Activated T-helper 17 cell treated with anti-CD3 and anti-CD28 coated beads, Interleukin-2, amount 50 U/mL, for 72 hours (primary cell): ENCODE results near the gene FAM3D. TPM values are rescaled to one million over a fixed set of nuclear protein-coding genes. Genes with fewer than 3 reads are reported as not detected.
"Not testable (repeated sequence)": the region's sequence is repeated elsewhere in the genome, so short reads cannot be mapped to it uniquely, and the experiment has no call there.

Source experiments
- ATAC-seq: fragments of 150-1000 bp; cut with Tn5 transposase; replicated peaks from 2 replicates; pipeline ENCODE4 v1.10.0; 2021; ENCODE audit warnings: mild to moderate bottlenecking, moderate library complexity
- H3K27ac Mint-ChIP-seq: one replicate; pipeline ENCODE4 v1.8.0; 2022; ENCODE audit warnings: mixed read lengths
- H3K27me3 Mint-ChIP-seq: one replicate; pipeline ENCODE4 v1.8.0; 2022; ENCODE audit warnings: mixed read lengths
- H3K36me3 Mint-ChIP-seq: one replicate; pipeline ENCODE4 v1.8.0; 2022; ENCODE audit warnings: low read depth, mild to moderate bottlenecking, mixed read lengths
- H3K4me1 Mint-ChIP-seq: one replicate; pipeline ENCODE4 v1.8.0; 2022; ENCODE audit warnings: mixed read lengths
- H3K4me3 Mint-ChIP-seq: one replicate; pipeline ENCODE4 v1.8.0; 2022; ENCODE audit warnings: mild to moderate bottlenecking, mixed read lengths
- H3K9me3 Mint-ChIP-seq: one replicate; pipeline ENCODE4 v1.8.0; 2022; ENCODE audit warnings: mixed read lengths
- total RNA-seq, 2 donors: library from RNA; stranded (reverse); gene quantifications; one replicate each; pipeline ENCODE4 v1.2.3, GENCODE V29; 2022

The FAM3D gene
- total RNA-seq, 2 donors from 2014 or later, result not detected

- H3K9me3 Mint-ChIP-seq, result peaks cover 3% of the 10 kb centered on the region
- H3K4me3 Mint-ChIP-seq, result no peak overlapping the region
- H3K4me1 Mint-ChIP-seq, result no peaks in the 10 kb centered on the region
- no peaks in the 10 kb centered on the region for H3K36me3 Mint-ChIP-seq
- H3K27me3 Mint-ChIP-seq, result peaks cover 14% of the 10 kb centered on the region
- no peak for ATAC-seq
- H3K27ac Mint-ChIP-seq, result no peak overlapping the region
These were observed 27.6 kb upstream of the FAM3D start for GRCh38 chr3:58693940-58694850.

GRCh38 chr3:58692484-58692883 is 25.9 kb upstream of the FAM3D start:
- Mint-ChIP-seq H3K27ac (no peak overlapping the region), H3K9me3 (peaks cover 3% of the 10 kb centered on the region), H3K36me3 (no peaks in the 10 kb centered on the region), H3K4me1 (no peaks in the 10 kb centered on the region), H3K27me3 (peaks cover 22% of the 10 kb centered on the region), H3K4me3 (no peak overlapping the region)
- ATAC-seq, result no peak

- no peaks in the 10 kb centered on the region for H3K36me3 Mint-ChIP-seq
- peaks cover 22% of the 10 kb centered on the region for H3K27me3 Mint-ChIP-seq
- H3K27ac Mint-ChIP-seq, result no peak overlapping the region
- ATAC-seq, result no peak
- H3K9me3 Mint-ChIP-seq, result peaks cover 3% of the 10 kb centered on the region
- no peak overlapping the region for H3K4me3 Mint-ChIP-seq
- no peaks in the 10 kb centered on the region for H3K4me1 Mint-ChIP-seq
These were observed 25.4 kb upstream of the FAM3D start for GRCh38 chr3:58691997-58692396.

GRCh38 chr3:58690490-58690889 is 23.9 kb upstream of the FAM3D start:
- H3K4me3 Mint-ChIP-seq, result no peak overlapping the region
- H3K36me3 Mint-ChIP-seq, result no peaks in the 10 kb centered on the region
- ATAC-seq, result no peak

GRCh38 chr3:58688574-58688973 is 22.0 kb upstream of the FAM3D start:
- Mint-ChIP-seq H3K36me3 (no peaks in the 10 kb centered on the region), H3K27me3 (peaks cover 26% of the 10 kb centered on the region)
- no peak for ATAC-seq

More at GRCh38 chr3:58690490-58690889, 23.9 kb upstream of the FAM3D start:
- no peak overlapping the region for H3K27ac Mint-ChIP-seq
- no peaks in the 10 kb centered on the region for H3K4me1 Mint-ChIP-seq
- H3K9me3 Mint-ChIP-seq, result peaks cover 3% of the 10 kb centered on the region
- peaks cover 27% of the 10 kb centered on the region for H3K27me3 Mint-ChIP-seq

GRCh38 chr3:58686847-58687246 is 20.3 kb upstream of the FAM3D start:
- ATAC-seq, result no peak
- Mint-ChIP-seq H3K36me3 (no peaks in the 10 kb centered on the region), H3K4me1 (no peaks in the 10 kb centered on the region), H3K9me3 (peaks cover 5% of the 10 kb centered on the region), H3K4me3 (no peak overlapping the region), H3K27me3 (peaks cover 29% of the 10 kb centered on the region), H3K27ac (no peak overlapping the region)

More at GRCh38 chr3:58688574-58688973, 22.0 kb upstream of the FAM3D start:
- H3K4me3 Mint-ChIP-seq, result no peak overlapping the region
- peaks cover 6% of the 10 kb centered on the region for H3K9me3 Mint-ChIP-seq
- no peaks in the 10 kb centered on the region for H3K4me1 Mint-ChIP-seq
- no peak overlapping the region for H3K27ac Mint-ChIP-seq

GRCh38 chr3:58685641-58686040 is 19.1 kb upstream of the FAM3D start:
- Mint-ChIP-seq H3K4me1 (no peaks in the 10 kb centered on the region), H3K27me3 (peaks cover 29% of the 10 kb centered on the region), H3K4me3 (no peak overlapping the region), H3K27ac (no peak overlapping the region), H3K36me3 (no peaks in the 10 kb centered on the region), H3K9me3 (peaks cover 3% of the 10 kb centered on the region)
- no peak for ATAC-seq

- no peaks in the 10 kb centered on the region for H3K36me3 Mint-ChIP-seq
- ATAC-seq, result peak; percentile 63
- peaks cover 23% of the 10 kb centered on the region for H3K27me3 Mint-ChIP-seq
These were observed 16.9 kb upstream of the FAM3D start for GRCh38 chr3:58683466-58683865.

GRCh38 chr3:58683001-58683458 is 16.5 kb upstream of the FAM3D start:
- Mint-ChIP-seq H3K4me3 (no peak overlapping the region), H3K4me1 (no peaks in the 10 kb centered on the region), H3K27me3 (peaks cover 22% of the 10 kb centered on the region), H3K9me3 (peaks cover 3% of the 10 kb centered on the region), H3K27ac (no peak overlapping the region), H3K36me3 (no peaks in the 10 kb centered on the region)
- ATAC-seq, result peak; percentile 45

More at GRCh38 chr3:58683466-58683865, 16.9 kb upstream of the FAM3D start:
- no peak overlapping the region for H3K27ac Mint-ChIP-seq
- H3K9me3 Mint-ChIP-seq, result peaks cover 3% of the 10 kb centered on the region
- H3K4me3 Mint-ChIP-seq, result no peak overlapping the region
- no peaks in the 10 kb centered on the region for H3K4me1 Mint-ChIP-seq

GRCh38 chr3:58681863-58682262 is 15.3 kb upstream of the FAM3D start:
- H3K27me3 Mint-ChIP-seq, result peaks cover 22% of the 10 kb centered on the region
- H3K36me3 Mint-ChIP-seq, result no peaks in the 10 kb centered on the region
- peak; percentile 50 for ATAC-seq
- no peaks in the 10 kb centered on the region for H3K4me1 Mint-ChIP-seq
- H3K9me3 Mint-ChIP-seq, result peaks cover 3% of the 10 kb centered on the region
- H3K27ac Mint-ChIP-seq, result no peak overlapping the region
- no peak overlapping the region for H3K4me3 Mint-ChIP-seq

GRCh38 chr3:58680879-58681525 is 14.4 kb upstream of the FAM3D start:
- H3K4me3 Mint-ChIP-seq, result no peak overlapping the region
- no peak for ATAC-seq
- no peak overlapping the region for H3K27ac Mint-ChIP-seq
- H3K9me3 Mint-ChIP-seq, result peaks cover 3% of the 10 kb centered on the region
- no peaks in the 10 kb centered on the region for H3K4me1 Mint-ChIP-seq
- no peaks in the 10 kb centered on the region for H3K36me3 Mint-ChIP-seq
- H3K27me3 Mint-ChIP-seq, result peaks cover 20% of the 10 kb centered on the region

GRCh38 chr3:58679974-58680666 is 13.5 kb upstream of the FAM3D start:
- peaks cover 4% of the 10 kb centered on the region for H3K9me3 Mint-ChIP-seq
- ATAC-seq, result no peak
- no peaks in the 10 kb centered on the region for H3K4me1 Mint-ChIP-seq
- H3K36me3 Mint-ChIP-seq, result no peaks in the 10 kb centered on the region
- H3K27me3 Mint-ChIP-seq, result peaks cover 22% of the 10 kb centered on the region
- no peak overlapping the region for H3K27ac Mint-ChIP-seq
- H3K4me3 Mint-ChIP-seq, result no peak overlapping the region

GRCh38 chr3:58679446-58679845 is 12.9 kb upstream of the FAM3D start:
- peaks cover 4% of the 10 kb centered on the region for H3K9me3 Mint-ChIP-seq
- H3K4me3 Mint-ChIP-seq, result no peak overlapping the region
- ATAC-seq, result no peak
- H3K4me1 Mint-ChIP-seq, result no peaks in the 10 kb centered on the region
- no peaks in the 10 kb centered on the region for H3K36me3 Mint-ChIP-seq
- no peak overlapping the region for H3K27ac Mint-ChIP-seq
- peaks cover 21% of the 10 kb centered on the region for H3K27me3 Mint-ChIP-seq

GRCh38 chr3:58678177-58678970 is 11.8 kb upstream of the FAM3D start:
- peaks cover 21% of the 10 kb centered on the region for H3K27me3 Mint-ChIP-seq
- H3K4me1 Mint-ChIP-seq, ATAC-seq, H3K27ac Mint-ChIP-seq, H3K4me3 Mint-ChIP-seq, H3K36me3 Mint-ChIP-seq, H3K9me3 Mint-ChIP-seq: not testable (repeated sequence)
